HG03378 (cell line): Measurements from ENCODE around the gene RRP1B.
"Not testable (repeated sequence)": the region's sequence is repeated elsewhere in the genome, so short reads cannot be mapped to it uniquely, and the experiment has no call there.

Experiments
- ATAC-seq: cut with Tn5 transposase; IDR thresholded peaks from one replicate; pipeline ENCODE4 v1.9.1; 2021; ENCODE audit warnings: mild to moderate bottlenecking, moderate library complexity; ENCODE audit not compliant: unreplicated experiment

RRP1B gene, protein sequence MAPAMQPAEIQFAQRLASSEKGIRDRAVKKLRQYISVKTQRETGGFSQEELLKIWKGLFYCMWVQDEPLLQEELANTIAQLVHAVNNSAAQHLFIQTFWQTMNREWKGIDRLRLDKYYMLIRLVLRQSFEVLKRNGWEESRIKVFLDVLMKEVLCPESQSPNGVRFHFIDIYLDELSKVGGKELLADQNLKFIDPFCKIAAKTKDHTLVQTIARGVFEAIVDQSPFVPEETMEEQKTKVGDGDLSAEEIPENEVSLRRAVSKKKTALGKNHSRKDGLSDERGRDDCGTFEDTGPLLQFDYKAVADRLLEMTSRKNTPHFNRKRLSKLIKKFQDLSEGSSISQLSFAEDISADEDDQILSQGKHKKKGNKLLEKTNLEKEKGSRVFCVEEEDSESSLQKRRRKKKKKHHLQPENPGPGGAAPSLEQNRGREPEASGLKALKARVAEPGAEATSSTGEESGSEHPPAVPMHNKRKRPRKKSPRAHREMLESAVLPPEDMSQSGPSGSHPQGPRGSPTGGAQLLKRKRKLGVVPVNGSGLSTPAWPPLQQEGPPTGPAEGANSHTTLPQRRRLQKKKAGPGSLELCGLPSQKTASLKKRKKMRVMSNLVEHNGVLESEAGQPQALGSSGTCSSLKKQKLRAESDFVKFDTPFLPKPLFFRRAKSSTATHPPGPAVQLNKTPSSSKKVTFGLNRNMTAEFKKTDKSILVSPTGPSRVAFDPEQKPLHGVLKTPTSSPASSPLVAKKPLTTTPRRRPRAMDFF

DNA sequence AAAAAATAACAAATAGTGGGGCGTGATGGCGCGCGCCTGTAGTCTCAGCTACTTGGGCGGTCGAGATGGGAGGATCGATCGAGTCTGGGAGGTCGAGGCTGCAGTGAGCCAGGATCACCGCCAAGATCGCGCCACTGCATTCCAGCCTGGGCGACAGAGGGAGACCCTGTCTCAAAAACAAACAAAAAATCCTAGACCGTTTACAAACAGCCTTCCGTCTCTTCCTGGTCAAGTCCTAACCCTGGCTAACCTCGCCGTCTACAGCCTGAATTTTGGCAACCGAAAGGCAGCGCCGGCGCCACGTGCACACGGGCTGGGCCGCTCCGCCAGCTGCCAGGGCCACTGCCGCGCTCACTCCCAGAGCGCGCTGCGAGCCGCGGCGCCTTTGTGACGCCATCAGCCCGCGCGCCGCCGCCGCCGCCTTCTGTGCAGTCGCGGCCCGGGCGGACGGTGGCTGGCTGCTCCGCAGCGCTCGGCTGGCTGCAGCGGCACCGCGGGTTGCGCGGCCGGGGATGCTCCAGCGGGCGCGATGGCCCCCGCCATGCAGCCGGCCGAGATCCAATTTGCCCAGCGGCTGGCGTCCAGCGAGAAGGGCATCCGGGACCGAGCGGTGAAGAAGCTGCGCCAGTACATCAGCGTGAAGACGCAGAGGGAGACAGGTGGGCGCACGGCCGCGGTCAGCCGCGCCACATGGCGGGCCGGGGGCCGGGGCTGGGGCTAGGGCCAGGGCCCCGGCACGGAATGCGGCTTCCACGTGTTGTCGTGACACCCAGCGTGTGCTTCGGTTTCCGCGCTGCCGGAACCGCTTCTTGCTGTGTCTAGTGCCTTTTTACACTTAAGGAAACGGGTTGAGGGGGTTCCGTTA, at the start of gene RRP1B, which contains the start of gene HSF2BP:
TSS of gene RRP1B (plus strand) at position 425 of the 865 bp plus-strand sequence. CDS start at position 530, 105 bp downstream.
TSS of gene HSF2BP (minus strand) at position 353 of the 865 bp plus-strand sequence. CDS start 1,392 bp downstream, outside the sequence.
- peak; percentile 46 for ATAC-seq

DNA sequence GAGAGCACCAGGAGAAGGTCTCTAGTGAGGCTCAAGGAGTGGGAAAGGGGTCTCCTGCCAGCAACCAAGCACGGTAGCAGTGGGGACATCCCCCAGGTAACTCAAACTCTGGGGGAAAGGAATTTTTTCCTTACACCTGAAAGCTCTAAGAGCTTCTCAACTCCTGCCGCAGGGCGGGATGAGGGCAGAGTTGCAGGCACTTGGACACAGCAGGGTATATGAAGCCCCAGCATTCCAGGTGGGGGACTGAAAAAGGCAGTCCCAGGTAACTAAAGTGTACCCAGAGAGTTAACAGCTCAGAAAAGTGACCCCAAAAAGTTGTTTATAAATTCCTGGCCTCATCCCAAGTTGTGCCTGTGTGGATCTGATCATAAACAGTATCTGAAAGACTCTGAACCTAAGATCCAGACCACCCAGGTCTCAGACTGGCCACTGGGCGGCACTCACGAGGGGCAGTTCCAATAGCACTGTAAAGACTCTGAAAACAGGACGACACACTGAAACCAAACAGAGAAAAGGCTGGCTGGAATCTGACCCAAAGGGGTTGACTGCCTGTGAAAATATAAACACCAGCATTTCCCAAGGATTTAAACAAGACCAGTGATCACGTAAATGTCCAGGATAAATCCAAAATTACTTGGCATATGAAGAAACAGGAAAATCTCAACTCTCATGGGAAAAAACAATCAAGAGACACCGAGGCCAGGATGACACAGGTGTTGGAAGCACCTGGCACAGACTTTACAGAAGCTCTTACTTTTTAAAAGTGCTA, 47.6 kb upstream of the RRP1B start:
- ATAC-seq: no peak

DNA sequence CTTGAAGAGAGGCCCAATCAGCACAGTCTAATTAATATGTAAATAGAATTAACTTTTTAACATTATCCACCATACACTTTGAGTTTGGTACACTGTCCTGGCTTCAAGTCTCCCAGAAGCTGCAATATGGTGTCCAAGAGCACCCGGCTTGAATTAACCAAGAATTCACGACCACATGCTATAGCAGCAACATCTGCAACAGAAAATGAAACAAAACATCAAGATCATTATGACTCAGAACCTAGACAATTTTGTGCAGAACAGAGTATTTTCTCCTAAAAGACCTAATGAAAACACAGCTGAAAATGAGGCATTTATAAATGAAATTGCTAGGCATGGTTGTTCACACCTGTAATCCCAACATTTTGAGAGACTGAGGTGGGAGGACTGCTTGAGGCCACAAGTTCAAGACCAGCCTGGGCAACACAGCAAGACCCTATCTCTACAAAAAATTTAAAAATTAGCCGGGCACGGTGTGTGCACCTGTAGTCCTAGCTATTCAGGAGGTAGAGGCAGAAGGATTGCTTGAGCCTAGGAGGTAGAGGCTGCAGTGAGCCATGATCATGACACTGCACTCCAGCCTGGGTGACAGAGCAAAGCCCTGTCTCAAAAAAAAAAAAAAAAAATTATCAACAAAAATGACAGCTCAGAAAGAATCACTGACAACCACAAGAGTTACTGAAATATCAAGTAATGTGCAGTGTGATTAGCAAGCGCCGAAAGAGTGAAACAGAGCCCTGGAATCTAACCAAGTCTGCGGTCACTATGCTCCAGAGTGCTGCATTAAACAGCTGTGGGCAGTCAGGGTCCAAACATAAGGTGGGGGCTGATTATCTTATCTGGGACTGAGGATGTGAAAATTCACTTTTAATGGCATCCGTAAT, 45.4 kb upstream of the RRP1B start:
- no peak for ATAC-seq

DNA sequence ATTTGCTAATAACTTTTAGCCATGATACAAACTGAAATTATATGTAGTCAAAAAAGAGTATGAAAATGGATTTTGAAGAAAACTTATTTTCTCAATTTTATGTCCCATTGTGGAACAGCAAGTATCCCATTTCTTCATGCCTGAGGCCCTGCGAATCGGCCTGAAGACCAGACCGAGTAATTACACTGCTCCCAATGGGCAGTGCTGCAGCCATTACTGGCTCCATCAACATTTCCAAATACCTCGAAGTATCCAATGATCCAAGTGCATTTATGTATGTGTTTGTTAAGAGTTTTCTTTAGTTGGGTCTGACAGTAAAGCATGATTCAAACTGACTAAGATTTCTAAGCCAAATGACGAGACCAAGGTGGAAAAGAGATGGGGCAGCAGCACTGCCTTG, 44.5 kb upstream of the RRP1B start:
- ATAC-seq: no peak

DNA sequence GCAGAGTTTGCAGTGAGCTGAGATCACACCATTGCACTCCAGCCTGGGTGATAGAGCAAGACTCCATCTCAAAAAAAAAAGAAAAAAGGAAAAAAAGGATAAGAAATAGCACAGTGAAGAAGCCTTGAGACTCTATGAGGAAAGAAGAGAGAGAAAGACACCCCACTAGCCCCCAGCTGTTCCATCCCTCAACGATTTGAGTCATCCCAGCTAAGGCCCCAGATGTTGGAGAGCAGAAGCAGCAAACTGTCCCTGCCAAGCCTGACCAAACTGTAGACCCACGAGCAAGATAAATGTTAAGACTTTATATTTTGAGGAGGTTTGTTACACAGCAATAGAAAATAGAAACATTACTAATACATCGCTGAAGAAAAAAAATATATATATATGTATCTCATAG, 42.5 kb upstream of the RRP1B start:
- ATAC-seq: not testable (repeated sequence)

DNA sequence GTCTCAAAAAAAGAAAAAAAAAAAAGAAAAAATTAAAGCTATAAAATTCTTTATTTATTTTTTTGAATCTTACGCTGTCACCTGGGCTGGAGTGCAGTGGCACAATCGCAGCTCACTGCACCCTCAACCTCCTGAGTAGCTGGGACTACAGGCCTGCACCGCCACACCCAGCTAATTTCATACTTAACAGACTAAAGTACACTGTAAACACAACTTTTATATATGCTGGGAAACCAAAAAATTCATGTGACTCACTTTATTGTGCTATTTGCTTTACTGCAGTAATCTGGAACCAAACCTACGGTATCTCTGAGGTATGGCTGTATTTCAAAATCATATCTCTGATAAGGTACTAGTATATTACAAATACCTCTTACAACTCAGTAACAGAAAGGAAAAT, 40.4 kb upstream of the RRP1B start:
- ATAC-seq: no peak

DNA sequence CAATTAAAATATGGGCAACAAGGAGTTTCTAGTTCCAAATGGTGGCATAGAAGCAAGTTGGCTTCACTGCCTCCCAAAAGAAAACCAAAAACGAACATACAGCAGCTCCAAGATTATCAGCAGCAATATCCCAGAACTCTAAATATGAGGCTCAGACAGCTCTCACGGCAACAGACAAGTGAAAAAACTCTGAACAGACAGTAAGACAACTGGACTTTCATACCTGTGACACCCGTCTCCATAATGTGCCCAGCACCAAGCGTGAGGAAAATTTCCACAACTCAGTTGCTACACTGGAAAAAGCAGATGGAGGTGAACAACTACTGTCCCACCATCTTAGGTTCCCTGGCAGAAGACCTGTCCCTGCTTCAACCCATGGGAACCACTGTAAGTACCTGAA, 40.0 kb upstream of the RRP1B start:
- no peak for ATAC-seq

DNA sequence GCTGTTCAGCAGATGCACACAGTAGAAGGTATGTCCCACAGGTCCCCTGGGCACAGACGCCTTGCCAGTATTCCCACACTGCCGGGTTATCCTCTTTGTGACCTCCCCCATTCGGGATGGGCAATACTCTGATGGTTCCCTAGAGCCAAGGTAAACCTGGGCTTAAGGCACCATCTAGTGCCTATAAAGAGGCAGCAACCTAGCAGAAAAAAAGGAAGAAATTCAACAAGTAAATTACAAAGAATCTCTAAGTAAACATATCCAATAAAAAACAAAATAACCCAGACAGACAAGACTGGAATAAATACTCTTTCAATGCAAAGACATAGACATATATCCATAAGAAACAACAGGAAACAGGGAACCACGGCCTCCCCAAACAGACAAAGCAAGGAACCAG, 39.5 kb upstream of the RRP1B start:
- no peak for ATAC-seq

DNA sequence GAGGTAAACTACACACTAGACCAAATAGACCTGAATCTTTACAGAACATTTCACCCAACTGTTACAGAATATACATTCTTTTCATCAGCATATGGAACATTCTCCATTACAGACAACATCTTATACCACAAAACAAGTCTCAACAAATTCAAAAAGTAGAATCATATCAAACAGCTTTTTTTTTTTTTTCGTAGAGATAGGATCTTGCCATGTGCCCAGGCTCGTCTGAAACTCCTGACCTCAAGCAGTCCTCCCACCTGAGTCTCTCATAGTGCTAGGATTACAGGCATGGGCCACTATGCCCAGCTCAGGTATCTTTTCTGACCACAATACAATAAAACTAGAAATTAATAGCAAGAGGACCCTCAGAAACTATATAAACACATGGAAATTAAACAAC, 36.6 kb upstream of the RRP1B start:
- no peak for ATAC-seq

DNA sequence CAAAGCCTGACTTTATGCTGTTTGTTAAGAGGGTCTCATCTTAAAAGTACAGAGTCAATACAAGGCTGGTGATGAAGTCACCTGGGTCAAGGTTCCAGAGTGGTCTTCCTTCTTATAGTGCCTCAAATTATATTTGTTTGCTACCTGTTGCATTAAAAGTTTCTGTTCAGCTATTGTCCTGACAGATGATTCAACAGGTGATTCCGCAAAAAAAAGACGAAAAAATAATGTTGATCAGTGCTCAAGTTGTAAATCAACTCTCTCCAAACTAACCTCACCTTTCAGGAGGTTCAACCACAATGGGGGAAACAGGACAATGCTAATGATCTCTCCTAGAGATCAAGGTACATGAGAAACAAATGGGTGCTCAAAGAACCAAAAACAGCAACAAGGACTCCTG, 35.8 kb upstream of the RRP1B start:
- ATAC-seq: no peak

DNA sequence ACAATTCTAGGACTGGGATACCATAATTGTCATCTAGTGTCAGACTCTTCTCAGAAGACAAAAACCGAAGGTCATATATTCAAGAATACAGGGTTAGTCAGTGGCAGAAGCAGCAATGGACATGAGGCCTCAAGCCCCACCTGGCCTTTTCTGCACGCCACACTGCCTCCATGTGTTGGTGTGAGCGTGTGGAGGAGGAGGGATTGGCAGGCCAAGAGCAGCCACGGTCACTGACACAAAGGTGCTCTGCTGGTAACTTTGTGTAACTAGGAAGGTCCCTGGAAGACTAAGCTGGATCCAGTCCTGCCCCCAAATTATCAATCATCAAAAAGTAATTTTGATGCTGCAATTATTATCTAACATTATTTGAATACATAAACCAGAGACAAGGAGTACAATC, 35.0 kb upstream of the RRP1B start:
- ATAC-seq: no peak

DNA sequence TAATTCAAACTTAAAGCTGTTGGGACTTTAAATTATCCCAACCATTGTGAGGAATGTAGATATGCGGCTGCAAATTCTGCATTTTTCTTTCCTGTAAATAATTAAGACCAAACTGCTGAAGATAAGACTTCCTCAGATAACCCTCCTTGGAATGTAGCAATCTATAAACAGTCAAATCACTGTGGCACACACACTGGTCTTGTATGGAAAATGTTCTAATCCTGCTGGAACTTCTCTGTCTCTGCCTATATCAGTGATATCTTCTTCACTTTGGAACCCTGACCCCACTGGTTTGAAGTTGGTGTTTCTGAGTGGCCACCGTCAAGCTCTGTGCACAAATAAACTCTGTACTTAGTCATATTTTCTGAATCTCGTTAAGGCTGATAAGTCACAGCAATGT, 33.0 kb upstream of the RRP1B start:
- no peak for ATAC-seq

DNA sequence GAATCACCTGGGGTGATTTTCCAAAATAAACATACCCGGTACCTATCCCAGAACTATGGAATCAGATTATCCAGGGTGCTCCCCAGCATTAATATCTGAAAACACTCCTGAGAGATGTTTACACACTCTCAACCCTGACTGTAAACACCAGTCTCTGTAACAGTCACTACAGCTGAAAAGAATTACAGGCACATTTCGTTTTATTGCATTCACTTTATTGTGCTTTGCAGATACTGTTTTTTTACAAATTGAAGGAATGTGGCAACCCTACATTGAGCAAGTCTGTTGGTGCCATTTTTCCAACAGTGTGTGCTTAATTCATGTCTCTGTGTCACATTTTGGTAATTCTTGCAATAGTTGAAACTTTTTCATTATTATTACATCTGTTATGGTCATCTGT, 31.8 kb upstream of the RRP1B start:
- ATAC-seq: no peak

DNA sequence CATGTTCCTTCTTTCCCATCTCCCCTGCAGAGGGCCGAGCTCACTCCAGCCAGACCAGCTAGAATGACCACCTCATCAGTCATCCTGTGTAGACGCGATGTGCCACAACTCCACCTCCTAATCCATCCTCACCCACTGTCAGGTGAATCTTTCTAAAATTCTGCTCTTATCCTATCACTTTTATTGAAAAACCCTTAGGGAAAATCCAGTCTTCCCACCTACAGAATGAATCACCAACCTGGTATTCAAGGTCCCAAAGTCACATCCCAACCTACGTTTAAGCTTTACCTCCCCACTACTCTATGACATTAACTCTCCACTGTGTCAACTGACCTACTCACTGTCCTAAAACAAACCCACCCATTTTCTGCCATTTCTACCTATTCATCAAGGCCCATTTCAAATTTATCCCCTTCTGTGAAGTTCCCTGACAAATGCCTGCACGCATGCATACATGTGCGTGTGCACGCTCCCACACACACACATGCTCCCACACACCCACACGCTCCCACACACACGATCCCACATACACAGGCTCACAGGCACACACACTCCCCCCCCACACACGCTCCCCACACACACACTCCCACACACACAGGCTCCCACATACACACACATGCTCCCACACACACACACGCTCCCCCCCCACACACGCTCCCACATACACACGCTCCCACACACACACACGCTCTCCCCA, 27.8 kb upstream of the RRP1B start:
- ATAC-seq: no peak

DNA sequence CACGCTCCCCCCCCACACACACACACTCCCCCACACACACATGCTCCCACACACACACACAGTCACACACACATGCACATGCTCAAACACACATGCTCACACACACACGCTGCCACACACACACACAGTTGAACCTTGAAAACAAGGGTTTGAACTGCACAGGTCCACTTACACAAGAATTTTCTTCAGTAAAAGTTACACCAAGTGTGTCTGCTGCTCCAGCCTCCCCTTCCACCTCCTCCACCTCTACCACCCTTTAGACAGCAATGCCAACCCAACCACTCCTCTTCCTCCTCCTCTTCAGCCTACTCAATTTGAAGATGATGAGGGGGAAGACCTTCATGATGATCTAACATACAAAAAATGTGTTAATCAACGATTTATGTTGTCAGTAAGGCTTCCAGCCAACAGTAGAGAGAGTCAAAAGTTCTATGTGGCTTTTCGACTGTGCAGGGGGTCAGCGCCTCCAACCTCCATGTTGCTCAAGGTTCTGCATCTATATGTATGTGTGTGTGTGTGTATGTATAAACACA, 26.9 kb upstream of the RRP1B start:
- ATAC-seq: no peak

DNA sequence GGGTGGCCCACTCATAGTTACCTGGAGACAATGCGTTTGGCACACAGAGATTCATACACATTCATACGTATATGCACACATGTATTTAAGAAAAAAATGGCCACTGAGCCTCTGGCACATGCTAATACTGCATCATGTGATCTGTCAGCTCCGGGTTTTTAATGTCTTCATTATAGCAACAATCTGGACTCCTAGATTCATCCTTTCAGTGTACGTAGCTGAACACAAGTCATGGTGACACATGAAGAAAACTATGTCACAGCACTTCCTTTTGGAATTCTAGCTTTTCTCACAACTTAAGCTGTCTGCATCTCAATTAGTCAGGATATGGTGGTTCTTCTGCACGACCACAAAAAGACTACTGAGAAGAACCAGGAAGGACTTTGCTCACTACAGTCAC, 24.7 kb upstream of the RRP1B start:
- no peak for ATAC-seq

DNA sequence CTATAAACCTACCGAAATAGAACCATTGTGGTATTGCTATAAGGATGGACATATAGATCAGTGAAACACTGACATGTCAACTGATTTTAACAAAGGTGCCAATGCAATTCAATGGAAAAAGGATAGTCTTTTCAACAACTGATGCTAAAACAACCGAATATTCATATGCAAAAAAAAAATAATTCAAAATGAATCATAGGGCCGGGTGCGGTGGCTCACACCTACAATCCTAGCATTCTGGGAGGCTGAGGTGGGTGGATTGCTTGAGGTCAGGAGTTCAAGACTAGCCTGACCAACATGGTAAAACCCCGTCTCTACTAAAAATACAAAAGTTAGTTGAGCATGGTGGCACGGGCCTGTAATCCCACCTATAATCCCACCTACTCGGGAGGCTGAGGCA, 23.9 kb upstream of the RRP1B start:
- no peak for ATAC-seq

DNA sequence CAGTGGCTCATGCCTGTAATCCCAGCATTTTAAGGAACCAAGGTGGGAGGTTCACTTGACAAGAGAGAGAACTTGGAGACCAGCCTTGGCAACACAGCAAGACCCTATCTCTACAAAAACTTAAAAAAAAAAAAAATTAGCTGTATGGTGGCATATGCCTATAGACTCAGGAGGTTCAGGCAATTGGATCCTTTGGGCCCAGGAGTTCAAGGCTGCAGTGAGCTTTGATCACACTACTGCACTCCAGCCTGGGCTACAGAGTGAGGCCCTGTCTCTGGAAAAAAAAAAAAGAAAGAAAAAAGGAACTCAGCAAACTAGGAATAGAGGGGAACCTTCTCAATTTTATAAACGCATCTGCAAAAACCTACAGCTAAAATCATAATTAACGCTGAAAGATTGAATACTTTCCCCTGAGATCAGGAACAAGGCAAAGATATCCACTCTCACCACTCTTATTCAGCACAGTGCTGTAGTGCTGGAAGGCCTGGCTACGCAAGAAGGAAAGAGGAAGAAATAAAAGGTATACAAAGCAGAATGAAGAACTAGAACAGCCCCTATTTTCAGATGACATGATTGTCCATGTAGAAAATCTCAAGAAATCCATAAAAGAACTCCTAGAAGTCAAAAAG, 21.7 kb upstream of the RRP1B start:
- ATAC-seq: no peak
